PFSK-1 (cell line): ENCODE measurements around the gene ADGRG4.

Experiments
- FOXP2 ChIP-seq: optimal IDR thresholded peaks from 2 replicates; pipeline ENCODE3; 2011; ENCODE audit warnings: borderline replicate concordance, control low read depth, inconsistent platforms; ENCODE audit not compliant: insufficient read depth; ENCODE audit errors: extremely low read length, extremely low read depth
- POLR2AphosphoS5 ChIP-seq: IDR thresholded peaks from 2 replicates; pipeline ENCODE4 v1.6.1; 2012; ENCODE audit warnings: low read depth, mild to moderate bottlenecking, control low read depth, low read length, moderate library complexity
- SIN3A ChIP-seq: IDR thresholded peaks from 2 replicates; pipeline ENCODE4 v1.6.1; 2012; ENCODE audit warnings: mild to moderate bottlenecking, low read length, moderate library complexity, borderline replicate concordance; ENCODE audit not compliant: insufficient read depth
- TAF1 ChIP-seq: IDR thresholded peaks from 2 replicates; pipeline ENCODE4 v1.6.1; 2012; ENCODE audit warnings: low read length, control low read depth, borderline replicate concordance; ENCODE audit not compliant: insufficient read depth
- TF ChIP-seq, protein P1 (sequence below), 2 experiments: IDR thresholded peaks; 2 replicates each; pipeline versions ENCODE4 v1.6.1 to v1.8.0; 2011 to 2012; ENCODE audit warnings: low read depth in 2 of 2, low read length in 2 of 2, control low read depth in 1 of 2, inconsistent platforms in 1 of 2, mild to moderate bottlenecking in 1 of 2, moderate library complexity in 1 of 2; ENCODE audit not compliant: insufficient read depth in 1 of 2

The ADGRG4 gene

DNA sequence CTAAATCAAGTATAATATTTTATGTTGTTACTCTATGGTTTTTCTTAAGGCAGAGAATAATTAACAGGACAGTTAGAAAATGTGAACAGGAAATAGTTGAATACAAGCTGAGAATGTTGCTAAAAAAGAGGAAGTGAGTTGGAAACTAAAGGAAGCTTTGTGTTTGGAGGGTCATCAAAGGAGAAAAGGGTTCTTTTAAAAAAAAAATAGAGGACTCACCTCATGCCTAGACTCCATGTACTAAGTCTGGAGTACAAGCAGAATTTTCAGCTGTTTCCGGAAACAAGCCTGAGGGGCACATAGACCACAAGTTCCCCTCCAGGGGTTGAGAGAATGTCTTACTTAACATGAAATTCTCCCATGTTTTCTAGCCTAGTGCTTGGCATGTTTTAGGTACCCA lies 29.5 kb upstream of the ADGRG4 start:
- TF ChIP-seq TAF1 (no peak), SIN3A (no peak), POLR2AphosphoS5 (no peak), FOXP2 (no peak)
- TF ChIP-seq, protein P1, sequence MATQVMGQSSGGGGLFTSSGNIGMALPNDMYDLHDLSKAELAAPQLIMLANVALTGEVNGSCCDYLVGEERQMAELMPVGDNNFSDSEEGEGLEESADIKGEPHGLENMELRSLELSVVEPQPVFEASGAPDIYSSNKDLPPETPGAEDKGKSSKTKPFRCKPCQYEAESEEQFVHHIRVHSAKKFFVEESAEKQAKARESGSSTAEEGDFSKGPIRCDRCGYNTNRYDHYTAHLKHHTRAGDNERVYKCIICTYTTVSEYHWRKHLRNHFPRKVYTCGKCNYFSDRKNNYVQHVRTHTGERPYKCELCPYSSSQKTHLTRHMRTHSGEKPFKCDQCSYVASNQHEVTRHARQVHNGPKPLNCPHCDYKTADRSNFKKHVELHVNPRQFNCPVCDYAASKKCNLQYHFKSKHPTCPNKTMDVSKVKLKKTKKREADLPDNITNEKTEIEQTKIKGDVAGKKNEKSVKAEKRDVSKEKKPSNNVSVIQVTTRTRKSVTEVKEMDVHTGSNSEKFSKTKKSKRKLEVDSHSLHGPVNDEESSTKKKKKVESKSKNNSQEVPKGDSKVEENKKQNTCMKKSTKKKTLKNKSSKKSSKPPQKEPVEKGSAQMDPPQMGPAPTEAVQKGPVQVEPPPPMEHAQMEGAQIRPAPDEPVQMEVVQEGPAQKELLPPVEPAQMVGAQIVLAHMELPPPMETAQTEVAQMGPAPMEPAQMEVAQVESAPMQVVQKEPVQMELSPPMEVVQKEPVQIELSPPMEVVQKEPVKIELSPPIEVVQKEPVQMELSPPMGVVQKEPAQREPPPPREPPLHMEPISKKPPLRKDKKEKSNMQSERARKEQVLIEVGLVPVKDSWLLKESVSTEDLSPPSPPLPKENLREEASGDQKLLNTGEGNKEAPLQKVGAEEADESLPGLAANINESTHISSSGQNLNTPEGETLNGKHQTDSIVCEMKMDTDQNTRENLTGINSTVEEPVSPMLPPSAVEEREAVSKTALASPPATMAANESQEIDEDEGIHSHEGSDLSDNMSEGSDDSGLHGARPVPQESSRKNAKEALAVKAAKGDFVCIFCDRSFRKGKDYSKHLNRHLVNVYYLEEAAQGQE (IDR thresholded peaks at IDR 0.05; ENCODE audit: insufficient read depth in 1 of 2, low read depth in 2 of 2, low read length in 2 of 2) = no peak

DNA sequence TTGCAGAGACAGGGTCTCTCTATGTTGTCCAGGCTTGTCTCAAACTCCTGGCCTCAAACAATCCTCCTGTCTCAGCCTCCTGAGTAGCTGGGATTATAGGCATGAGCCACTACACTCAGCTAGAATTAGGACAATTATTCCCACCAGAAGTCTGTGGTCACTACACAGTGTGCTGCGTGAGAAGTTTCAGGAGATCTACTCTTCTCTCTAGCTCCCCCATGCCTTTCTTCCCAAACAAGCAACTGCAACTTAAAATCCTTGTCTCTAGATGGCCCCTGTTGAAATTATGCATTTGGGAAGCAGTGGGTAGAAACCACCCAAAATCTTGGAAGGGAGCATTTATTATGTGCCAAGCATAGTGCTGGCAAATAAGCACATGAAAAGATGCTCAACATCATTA lies 28.4 kb upstream of the ADGRG4 start:
- TF ChIP-seq FOXP2 = no peak
- no peak for TF ChIP-seq TAF1
- TF ChIP-seq SIN3A = no peak
- TF ChIP-seq, protein P1 (IDR thresholded peaks at IDR 0.05; ENCODE audit: insufficient read depth in 1 of 2, low read depth in 2 of 2, low read length in 2 of 2) = no peak
- no peak for TF ChIP-seq POLR2AphosphoS5

DNA sequence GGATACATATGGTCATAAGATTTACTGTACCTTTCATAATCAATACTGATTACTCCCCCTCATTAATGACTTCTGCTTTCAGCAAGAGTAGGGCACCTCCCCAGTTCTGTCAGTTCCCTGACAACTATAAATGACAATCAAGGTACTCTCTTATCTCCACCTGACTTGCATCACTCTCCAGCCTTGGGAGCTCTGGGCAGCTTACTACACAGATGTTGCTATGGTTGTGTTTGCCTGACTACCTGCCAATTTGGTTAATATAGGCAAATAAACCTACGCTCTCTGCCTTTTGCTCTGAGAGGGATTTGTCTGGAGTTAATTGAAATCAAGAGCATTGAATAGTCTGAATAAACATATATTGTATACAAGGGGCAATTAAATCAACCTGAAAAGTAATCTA lies 26.8 kb upstream of the ADGRG4 start:
- no peak for TF ChIP-seq FOXP2
- TF ChIP-seq POLR2AphosphoS5 = no peak
- TF ChIP-seq TAF1 = no peak
- TF ChIP-seq SIN3A = no peak
- TF ChIP-seq, protein P1 (IDR thresholded peaks at IDR 0.05; ENCODE audit: insufficient read depth in 1 of 2, low read depth in 2 of 2, low read length in 2 of 2) = no peak

DNA sequence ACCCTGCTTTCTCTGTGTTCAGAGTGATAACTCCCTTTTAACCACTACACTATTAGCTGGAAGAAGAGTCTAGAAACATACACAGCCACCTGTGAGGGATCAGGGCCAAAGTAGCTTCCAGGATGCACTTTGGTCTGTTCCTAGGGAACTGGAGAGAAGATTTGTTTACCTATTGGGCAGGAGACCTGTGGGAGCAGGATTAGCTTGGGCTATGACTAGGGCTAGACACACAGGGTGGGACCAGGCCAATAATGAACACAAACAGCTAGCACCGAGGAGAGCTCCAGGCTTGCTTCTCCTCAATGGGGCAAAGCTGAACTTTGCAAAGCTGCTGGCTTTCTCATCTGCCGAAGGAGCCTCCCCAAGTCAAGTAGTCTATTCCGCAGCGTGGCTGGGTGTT lies 25.2 kb upstream of the ADGRG4 start:
- TF ChIP-seq POLR2AphosphoS5 = no peak
- no peak for TF ChIP-seq FOXP2
- TF ChIP-seq TAF1 = no peak
- no peak for TF ChIP-seq SIN3A
- TF ChIP-seq, protein P1 (IDR thresholded peaks at IDR 0.05; ENCODE audit: insufficient read depth in 1 of 2, low read depth in 2 of 2, low read length in 2 of 2) = peak; percentile 15 to 80; a peak in 2 of 4 replicates

DNA sequence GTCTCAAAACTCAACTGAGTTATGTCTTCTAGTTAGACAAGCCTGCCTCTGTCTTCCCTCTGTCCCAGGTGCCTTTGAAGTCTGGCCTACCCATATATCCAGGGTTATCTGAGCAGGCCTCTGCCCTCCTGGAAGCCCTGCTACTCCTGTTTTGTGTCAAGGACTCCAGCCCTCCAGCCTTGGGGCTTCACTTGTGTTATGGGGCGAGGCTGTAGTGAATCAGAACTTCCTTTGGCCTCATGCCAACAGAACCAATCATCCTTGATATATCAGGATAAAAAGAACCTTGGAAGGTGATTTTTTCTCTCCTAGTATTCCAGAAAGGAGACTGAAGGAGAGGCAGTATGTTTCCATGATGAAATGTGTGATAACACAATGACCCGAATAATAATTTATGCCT lies 8.9 kb upstream of the ADGRG4 start:
- TF ChIP-seq, protein P1 (IDR thresholded peaks at IDR 0.05; ENCODE audit: insufficient read depth in 1 of 2, low read depth in 2 of 2, low read length in 2 of 2) = no peak
- no peak for TF ChIP-seq SIN3A
